Kasumi-1 (cell line): ENCODE data around the gene OXCT2.

ENCODE experiments used
- DNase-seq, 2 experiments: peaks; one replicate each; lab custom pipeline; 2025; lab: John Stamatoyannopoulos, UW

Gene OXCT2

GRCh38 chr1:39762550-39763540 is 8.3 kb downstream of the OXCT2 start:
- DNase-seq: no peak

- no peak for DNase-seq
Observed at GRCh38 chr1:39761557-39762260, 9.4 kb downstream of the OXCT2 start.

- no peak for DNase-seq
Observed at GRCh38 chr1:39761016-39761415, 10.1 kb downstream of the OXCT2 start.

GRCh38 chr1:39760074-39761008 is 10.8 kb downstream of the OXCT2 start:
- DNase-seq: no peak

GRCh38 chr1:39759436-39759726 is 11.8 kb downstream of the OXCT2 start:
- DNase-seq: no peak

GRCh38 chr1:39758556-39759435 is 12.4 kb downstream of the OXCT2 start:
- no peak for DNase-seq

- no peak for DNase-seq
Observed at GRCh38 chr1:39757501-39757900, 13.6 kb downstream of the OXCT2 start.

- no peak for DNase-seq
Observed at GRCh38 chr1:39755965-39756659, 15.0 kb downstream of the OXCT2 start.

GRCh38 chr1:39754906-39755504 is 16.1 kb downstream of the OXCT2 start:
- DNase-seq: no peak

GRCh38 chr1:39754026-39754570 is 17.1 kb downstream of the OXCT2 start:
- no peak for DNase-seq

- no peak for DNase-seq
Observed at GRCh38 chr1:39753132-39754025, 17.8 kb downstream of the OXCT2 start.

- DNase-seq: no peak
Observed at GRCh38 chr1:39752703-39753102, 18.4 kb downstream of the OXCT2 start.

- DNase-seq: no peak
Observed at GRCh38 chr1:39751595-39751994, 19.6 kb downstream of the OXCT2 start.

- no peak for DNase-seq
Observed at GRCh38 chr1:39745016-39745670, 26.0 kb downstream of the OXCT2 start.

GRCh38 chr1:39738622-39739366 is 32.4 kb downstream of the OXCT2 start, which contains the start of gene PPIE:
Gene PPIE (plus strand): TSS chr1:39738882. CDS start chr1:39738901, 19 bp downstream.
- peak; percentile 85 to 92 for DNase-seq

GRCh38 chr1:39737546-39738169 is 33.5 kb downstream of the OXCT2 start:
- no peak for DNase-seq

- DNase-seq: no peak
Observed at GRCh38 chr1:39735731-39736130, 35.4 kb downstream of the OXCT2 start.
